Activated CD4-positive, alpha-beta T cell treated with anti-CD3 and anti-CD28 coated beads, Interleukin-2, amount 10 ng/mL, durations not matched to agents 7 days and 5 days (primary cell): ENCODE data around the gene ZBTB44. TPM values are rescaled to one million over a fixed set of nuclear protein-coding genes. Genes with fewer than 3 reads are reported as not detected.

Experiments
- CTCF ChIA-PET: fragments of 350-600 bp; sonication (Branson Sonifier 250); formaldehyde crosslinking; loops from one replicate; lab custom pipeline; 2021; ENCODE audit warnings: antibody characterized with exemption; lab: Charles Lee
- POLR2A ChIA-PET: fragments of 350-600 bp; sonication (Branson Sonifier 250); formaldehyde crosslinking; loops from one replicate; lab custom pipeline; 2021; ENCODE audit warnings: antibody characterized with exemption; lab: Charles Lee
- DNase-seq: peaks from one replicate; pipeline ENCODE4 v3.0.0-alpha.2; 2020
- H3K27ac Mint-ChIP-seq: one replicate; pipeline ENCODE4 v1.8.0; 2021; ENCODE audit warnings: mild to moderate bottlenecking, moderate library complexity, mixed read lengths
- H3K27me3 Mint-ChIP-seq: one replicate; pipeline ENCODE4 v1.8.0; 2021; ENCODE audit warnings: mixed read lengths
- H3K36me3 Mint-ChIP-seq: one replicate; pipeline ENCODE4 v1.8.0; 2021; ENCODE audit warnings: low read depth, mixed read lengths
- H3K4me1 Mint-ChIP-seq: one replicate; pipeline ENCODE4 v1.8.0; 2021; ENCODE audit warnings: mixed read lengths
- H3K4me3 Mint-ChIP-seq: one replicate; pipeline ENCODE4 v1.8.0; 2021; ENCODE audit warnings: mild to moderate bottlenecking, moderate library complexity, mixed read lengths
- H3K9me3 Mint-ChIP-seq: one replicate; pipeline ENCODE4 v1.8.0; 2021; ENCODE audit warnings: mixed read lengths
- total RNA-seq, 2 experiments: library from RNA; stranded (reverse); gene quantifications; one replicate each; pipeline ENCODE4 v1.2.3, GENCODE V29; 2021

ZBTB44 gene
- total RNA-seq, 2 experiments from 2014 or later: 55.4 to 61.5 TPM

DNA sequence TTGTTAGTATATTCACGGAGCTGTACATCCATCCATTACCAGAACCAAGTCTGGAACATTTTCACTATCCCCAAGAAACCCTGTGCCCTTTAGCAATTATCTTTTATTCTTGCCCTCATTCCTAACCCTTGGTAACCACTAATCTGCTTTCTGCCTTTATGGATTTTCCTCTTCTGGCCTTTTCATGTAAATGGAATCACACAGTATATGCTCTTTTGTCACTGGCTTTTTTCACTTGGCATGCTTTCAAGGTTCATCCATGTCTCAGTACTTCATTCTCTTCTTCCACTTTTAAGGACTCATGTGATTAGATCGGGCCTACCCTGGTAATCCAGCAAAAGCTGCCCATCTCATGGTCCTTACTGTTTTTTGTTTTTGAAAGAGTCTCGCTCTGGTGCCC is 11.0 kb upstream of the ZBTB44 start:
- no peak for DNase-seq
- Mint-ChIP-seq H3K27ac (no peak overlapping the region), H3K36me3 (peaks cover 5% of the 10 kb centered on the region), H3K4me3 (no peak overlapping the region), H3K9me3 (peaks cover 22% of the 10 kb centered on the region), H3K27me3 (no peaks in the 10 kb centered on the region), H3K4me1 (no peaks in the 10 kb centered on the region)
- CTCF ChIA-PET: no interaction called here
- POLR2A ChIA-PET: no interaction called here

DNA sequence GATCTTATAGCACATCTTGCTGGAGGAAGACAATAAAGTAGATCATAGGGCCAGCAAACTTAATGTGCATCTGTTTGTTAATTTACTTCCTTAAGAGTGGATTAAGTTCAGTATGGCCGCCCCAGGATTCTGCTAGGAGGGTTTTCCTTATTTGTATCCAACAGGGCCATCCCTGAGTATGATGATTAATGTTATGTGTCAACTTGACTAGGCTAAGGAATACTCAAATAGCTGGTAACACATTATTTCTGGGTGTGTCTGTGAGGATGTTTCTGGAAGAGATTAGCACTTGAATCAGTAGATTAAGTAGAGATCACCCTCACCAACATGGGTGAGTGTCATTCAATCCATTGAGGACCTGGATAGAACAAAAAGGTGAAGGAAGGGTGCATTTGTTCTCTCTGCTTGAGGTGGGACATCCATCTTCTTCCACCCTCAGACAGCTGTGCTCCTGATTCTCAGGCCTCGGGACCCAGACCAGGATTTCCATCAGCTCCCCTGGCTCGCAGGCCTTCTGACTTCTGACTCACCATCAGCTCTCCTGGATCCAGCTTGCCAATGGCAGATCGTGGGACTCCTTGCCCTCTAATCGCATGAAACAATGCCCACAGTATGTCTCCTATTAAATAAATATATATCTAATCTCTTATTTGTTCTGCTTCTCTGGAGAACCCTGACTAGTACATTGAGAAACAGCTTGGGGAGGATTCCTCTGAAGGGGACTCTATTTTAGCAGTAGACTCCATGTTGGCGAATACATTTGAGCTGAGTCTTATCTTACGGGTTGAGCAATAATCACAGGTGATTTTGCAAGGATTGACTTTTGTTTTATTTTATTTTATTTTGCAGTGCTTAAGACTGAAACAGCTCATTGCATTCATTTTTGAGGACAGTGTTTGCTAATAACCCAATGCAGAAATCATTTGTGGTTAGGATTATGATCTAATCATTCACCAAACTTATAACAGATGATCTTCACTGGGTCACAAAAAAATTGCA is 9.0 kb upstream of the ZBTB44 start:
- CTCF ChIA-PET: interaction anchor here (0.6 to 0.8 kb wide), 2 partner anchors 12 to 15 kb away, joined by 4 read pairs; no protein-coding TSS in a partner anchor
- Mint-ChIP-seq H3K27me3 (no peaks in the 10 kb centered on the region), H3K4me1 (no peaks in the 10 kb centered on the region), H3K27ac (no peak overlapping the region), H3K9me3 (peaks cover 24% of the 10 kb centered on the region), H3K4me3 (no peak overlapping the region), H3K36me3 (peaks cover 5% of the 10 kb centered on the region)
- DNase-seq: no peak
- POLR2A ChIA-PET: no interaction called here

DNA sequence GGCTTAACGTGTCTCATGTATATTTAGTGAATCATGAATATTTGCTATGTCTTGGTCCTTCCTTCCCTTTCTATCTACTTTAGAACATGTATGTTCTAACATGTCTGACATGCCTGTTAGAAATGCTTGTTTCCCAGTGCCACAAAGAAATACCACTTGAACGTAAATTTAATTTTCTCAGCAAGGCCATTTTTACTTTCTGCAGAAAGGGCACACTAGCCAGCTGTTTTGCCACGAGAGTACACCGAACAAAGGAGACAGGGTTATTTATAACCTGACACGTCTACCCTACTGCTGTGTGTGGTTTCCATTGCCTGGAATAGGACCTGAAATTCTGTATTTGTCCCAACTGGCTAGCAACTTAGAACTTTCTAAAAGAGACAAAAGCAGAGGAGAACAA is 7.4 kb upstream of the ZBTB44 start:
- ChIA-PET POLR2A (no interaction called here), CTCF (interaction anchor here (1.4 kb wide), 1 partner anchor 13 kb away, joined by 3 read pairs; no protein-coding TSS in a partner anchor)
- no peak for DNase-seq
- no peaks in the 10 kb centered on the region for H3K4me1 Mint-ChIP-seq
- H3K27ac Mint-ChIP-seq: no peak overlapping the region
- no peak overlapping the region for H3K4me3 Mint-ChIP-seq
- H3K36me3 Mint-ChIP-seq: no peaks in the 10 kb centered on the region
- H3K27me3 Mint-ChIP-seq: no peaks in the 10 kb centered on the region
- H3K9me3 Mint-ChIP-seq: peaks cover 14% of the 10 kb centered on the region

GRCh38 chr11:130318031-130318673 is 3.4 kb upstream of the ZBTB44 start:
- Mint-ChIP-seq H3K9me3 (peaks cover 12% of the 10 kb centered on the region), H3K27ac (no peak overlapping the region), H3K4me1 (peaks cover 23% of the 10 kb centered on the region), H3K36me3 (peaks cover 2% of the 10 kb centered on the region), H3K27me3 (no peaks in the 10 kb centered on the region), H3K4me3 (no peak overlapping the region)
- CTCF ChIA-PET: interaction anchor here (0.6 to 1.8 kb wide), 3 partner anchors 12 to 292 kb away, joined by 3 to 6 read pairs (median 4); no protein-coding TSS in a partner anchor
- no peak for DNase-seq
- POLR2A ChIA-PET: no interaction called here

DNA sequence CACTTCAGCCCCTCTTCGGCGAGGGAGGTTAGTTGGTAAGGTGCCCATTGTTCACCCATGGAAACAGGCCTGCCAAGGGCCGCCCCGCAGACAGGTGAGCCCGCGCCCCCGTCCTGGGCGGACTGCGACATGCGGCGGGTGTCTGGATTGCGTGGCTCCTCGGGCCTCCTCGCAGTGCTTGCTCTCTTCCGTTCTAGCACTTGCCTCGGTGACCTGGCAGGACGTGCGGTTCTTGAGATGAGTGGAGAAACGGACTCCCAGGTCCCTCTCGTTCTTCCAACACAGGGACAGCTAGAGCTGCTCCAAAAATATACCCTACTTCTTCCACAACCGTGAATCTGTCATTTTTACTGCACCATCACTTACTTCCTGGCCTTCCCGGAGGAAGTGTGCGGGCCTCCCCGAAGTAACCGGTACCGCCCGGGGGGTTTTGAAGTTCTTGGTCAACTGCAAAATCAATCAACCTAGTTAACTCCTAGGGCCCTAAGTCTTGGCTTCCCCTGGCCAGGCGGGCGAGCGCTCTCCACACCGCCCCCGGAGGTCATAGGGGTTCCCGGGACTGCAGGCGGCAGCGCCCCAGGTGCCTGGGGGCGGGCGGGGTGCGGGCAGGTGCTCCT is 745 bp upstream of the ZBTB44 start:
- H3K4me1 Mint-ChIP-seq: peaks cover 40% of the 10 kb centered on the region
- peak overlapping the region; percentile 85 for H3K4me3 Mint-ChIP-seq
- H3K27ac Mint-ChIP-seq: peak overlapping the region; percentile 97
- ChIA-PET POLR2A (no interaction called here), CTCF (no interaction called here)
- DNase-seq: peak; percentile 55
- peaks cover 3% of the 10 kb centered on the region for H3K9me3 Mint-ChIP-seq
- H3K27me3 Mint-ChIP-seq: no peaks in the 10 kb centered on the region
- H3K36me3 Mint-ChIP-seq: peaks cover 5% of the 10 kb centered on the region

DNA sequence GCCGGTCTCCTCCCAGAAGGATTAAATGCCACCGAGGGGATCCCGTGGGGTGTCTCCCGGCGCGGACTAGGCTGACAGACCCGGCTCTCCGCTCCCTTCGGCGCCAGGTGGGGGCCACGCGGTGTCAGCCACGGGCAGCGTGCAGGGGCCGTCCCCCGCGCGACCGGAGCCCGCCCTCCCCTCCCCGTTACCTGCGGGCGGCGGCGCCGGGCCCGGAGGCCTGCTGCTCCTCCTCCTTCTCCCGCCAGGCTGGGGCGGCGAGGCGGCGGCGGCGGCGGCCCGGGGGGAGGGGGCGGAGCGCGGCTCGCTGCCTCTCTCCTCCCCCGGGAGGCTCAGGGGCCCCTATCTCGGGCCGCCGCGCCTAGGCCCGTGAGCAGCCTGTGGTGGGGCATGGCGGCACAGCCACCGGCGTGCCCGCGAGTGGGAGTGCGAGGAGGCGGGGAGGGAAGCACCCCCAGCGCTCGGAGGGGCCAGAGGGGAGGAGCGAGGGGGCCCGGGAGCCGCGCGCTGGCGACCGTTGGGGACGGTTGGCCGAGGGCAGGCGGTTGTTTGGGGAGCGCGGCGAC is 450 bp downstream of the ZBTB44 start:
- peak; percentile 64 for DNase-seq
- peaks cover 47% of the 10 kb centered on the region for H3K4me1 Mint-ChIP-seq
- ChIA-PET CTCF (no interaction called here), POLR2A (no interaction called here)
- H3K27me3 Mint-ChIP-seq: no peaks in the 10 kb centered on the region
- peak overlapping the region; percentile 95 for H3K27ac Mint-ChIP-seq
- peak overlapping the region; percentile 95 for H3K4me3 Mint-ChIP-seq
- H3K9me3 Mint-ChIP-seq: no peaks in the 10 kb centered on the region
- peaks cover 6% of the 10 kb centered on the region for H3K36me3 Mint-ChIP-seq

- ChIA-PET POLR2A (no interaction called here), CTCF (no interaction called here)
- Mint-ChIP-seq H3K36me3 (peaks cover 9% of the 10 kb centered on the region), H3K27ac (peak overlapping the region; percentile 95), H3K4me3 (peak overlapping the region; percentile 95), H3K4me1 (peaks cover 52% of the 10 kb centered on the region), H3K27me3 (no peaks in the 10 kb centered on the region), H3K9me3 (no peaks in the 10 kb centered on the region)
- DNase-seq: no peak
Measured at GRCh38 chr11:130313383-130314183, 1.1 kb downstream of the ZBTB44 start.

DNA sequence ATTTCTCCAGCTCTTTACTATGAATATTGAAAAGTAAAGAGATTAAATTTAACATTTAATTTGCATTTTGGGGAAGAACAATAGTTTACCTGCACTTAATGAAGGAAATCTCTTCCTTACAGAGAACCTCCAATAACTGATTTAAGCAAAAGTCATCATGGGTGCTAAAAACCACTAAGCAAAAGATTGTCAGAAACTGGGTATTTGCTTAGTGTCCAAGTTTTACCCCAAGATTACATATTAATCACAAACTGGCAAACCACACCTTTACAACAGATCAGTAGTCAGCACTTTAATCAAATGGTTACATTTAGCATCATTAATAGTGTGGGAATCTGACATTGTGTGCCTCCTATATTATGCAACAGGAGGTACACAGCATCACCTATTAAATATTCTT is 2.7 kb downstream of the ZBTB44 start:
- Mint-ChIP-seq H3K36me3 (peaks cover 19% of the 10 kb centered on the region), H3K4me1 (peaks cover 52% of the 10 kb centered on the region), H3K27me3 (no peaks in the 10 kb centered on the region), H3K9me3 (peaks cover 3% of the 10 kb centered on the region), H3K4me3 (peak overlapping the region; percentile 95), H3K27ac (no peak overlapping the region)
- DNase-seq: no peak
- CTCF ChIA-PET: interaction anchor here (0.7 to 1.2 kb wide), 2 partner anchors 11 to 550 kb away, joined by 3 read pairs; no protein-coding TSS in a partner anchor
- POLR2A ChIA-PET: no interaction called here

DNA sequence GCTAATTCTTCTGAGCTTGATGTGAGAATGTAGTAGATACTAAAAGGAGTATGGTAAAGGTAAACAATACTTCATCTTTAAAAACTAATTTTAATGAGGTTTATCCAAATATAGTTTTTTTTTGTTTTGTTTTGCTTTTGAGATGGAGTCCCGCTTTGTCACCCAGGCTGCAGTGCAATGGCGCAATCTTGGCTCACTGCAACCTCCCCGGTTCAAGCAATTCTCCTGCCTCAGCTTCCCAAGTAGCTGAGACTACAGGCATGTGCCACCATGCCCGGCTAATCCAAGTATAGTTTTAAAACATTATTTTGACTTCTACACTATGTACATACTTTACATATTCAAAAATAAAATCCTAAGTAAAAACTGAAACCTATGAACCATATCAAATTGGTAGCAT is 4.1 kb downstream of the ZBTB44 start:
- ChIA-PET POLR2A (no interaction called here), CTCF (interaction anchor here (0.6 kb wide), 1 partner anchor 65 kb away, joined by 4 read pairs; no protein-coding TSS in a partner anchor)
- no peak overlapping the region for H3K4me3 Mint-ChIP-seq
- no peak for DNase-seq
- H3K4me1 Mint-ChIP-seq: peaks cover 49% of the 10 kb centered on the region
- no peak overlapping the region for H3K27ac Mint-ChIP-seq
- H3K27me3 Mint-ChIP-seq: no peaks in the 10 kb centered on the region
- peaks cover 8% of the 10 kb centered on the region for H3K9me3 Mint-ChIP-seq
- H3K36me3 Mint-ChIP-seq: peaks cover 28% of the 10 kb centered on the region

- no peaks in the 10 kb centered on the region for H3K27me3 Mint-ChIP-seq
- H3K9me3 Mint-ChIP-seq: peaks cover 17% of the 10 kb centered on the region
- H3K4me1 Mint-ChIP-seq: peaks cover 57% of the 10 kb centered on the region
- no peak overlapping the region for H3K4me3 Mint-ChIP-seq
- no peak overlapping the region for H3K27ac Mint-ChIP-seq
- ChIA-PET CTCF (interaction anchor here (0.6 kb wide), 1 partner anchor 79 kb away, joined by 4 read pairs; no protein-coding TSS in a partner anchor), POLR2A (no interaction called here)
- DNase-seq: no peak
- peaks cover 39% of the 10 kb centered on the region for H3K36me3 Mint-ChIP-seq
Measured at GRCh38 chr11:130308886-130309285, 5.8 kb downstream of the ZBTB44 start.

DNA sequence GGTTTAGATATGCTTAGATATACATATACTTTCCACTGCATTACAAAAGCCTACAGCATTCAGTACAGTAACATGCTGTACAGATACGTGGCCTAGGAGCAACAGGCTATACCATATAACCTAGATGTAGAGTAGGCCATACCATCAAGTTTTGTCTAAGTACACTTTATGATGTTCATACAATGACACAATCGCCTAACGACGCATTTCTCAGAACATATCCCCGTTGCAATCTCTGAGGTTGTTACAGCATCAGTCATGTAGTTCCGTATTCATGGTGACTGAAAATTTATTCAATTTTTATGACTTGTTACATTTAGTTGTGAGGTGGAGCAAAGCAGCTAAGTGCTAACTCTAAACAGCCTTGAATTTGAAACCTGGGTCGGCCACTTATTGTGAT is 6.7 kb downstream of the ZBTB44 start:
- POLR2A ChIA-PET: no interaction called here
- H3K9me3 Mint-ChIP-seq: peaks cover 17% of the 10 kb centered on the region
- CTCF ChIA-PET: no interaction called here
- peaks cover 50% of the 10 kb centered on the region for H3K4me1 Mint-ChIP-seq
- no peak for DNase-seq
- H3K4me3 Mint-ChIP-seq: no peak overlapping the region
- peaks cover 39% of the 10 kb centered on the region for H3K36me3 Mint-ChIP-seq
- H3K27me3 Mint-ChIP-seq: no peaks in the 10 kb centered on the region
- no peak overlapping the region for H3K27ac Mint-ChIP-seq

GRCh38 chr11:130304651-130305050 is 10.1 kb downstream of the ZBTB44 start:
- Mint-ChIP-seq H3K4me3 (no peak overlapping the region), H3K9me3 (peaks cover 17% of the 10 kb centered on the region), H3K4me1 (peaks cover 48% of the 10 kb centered on the region), H3K27ac (no peak overlapping the region), H3K27me3 (no peaks in the 10 kb centered on the region), H3K36me3 (peaks cover 58% of the 10 kb centered on the region)
- DNase-seq: no peak
- ChIA-PET CTCF (interaction anchor here (0.9 kb wide), 1 partner anchor 12 kb away, joined by 3 read pairs; no protein-coding TSS in a partner anchor), POLR2A (no interaction called here)
